ENCODE measurements around the gene PRICKLE2. TPM values are rescaled to one million over a fixed set of nuclear protein-coding genes. Genes with fewer than 3 reads are reported as not detected.
A peak's percentile ranks its signal among the peaks of the same experiment; 100 is the strongest.

PRICKLE2 gene
- total RNA-seq, 1 experiment from 2014 or later = 9.5 TPM

DNA sequence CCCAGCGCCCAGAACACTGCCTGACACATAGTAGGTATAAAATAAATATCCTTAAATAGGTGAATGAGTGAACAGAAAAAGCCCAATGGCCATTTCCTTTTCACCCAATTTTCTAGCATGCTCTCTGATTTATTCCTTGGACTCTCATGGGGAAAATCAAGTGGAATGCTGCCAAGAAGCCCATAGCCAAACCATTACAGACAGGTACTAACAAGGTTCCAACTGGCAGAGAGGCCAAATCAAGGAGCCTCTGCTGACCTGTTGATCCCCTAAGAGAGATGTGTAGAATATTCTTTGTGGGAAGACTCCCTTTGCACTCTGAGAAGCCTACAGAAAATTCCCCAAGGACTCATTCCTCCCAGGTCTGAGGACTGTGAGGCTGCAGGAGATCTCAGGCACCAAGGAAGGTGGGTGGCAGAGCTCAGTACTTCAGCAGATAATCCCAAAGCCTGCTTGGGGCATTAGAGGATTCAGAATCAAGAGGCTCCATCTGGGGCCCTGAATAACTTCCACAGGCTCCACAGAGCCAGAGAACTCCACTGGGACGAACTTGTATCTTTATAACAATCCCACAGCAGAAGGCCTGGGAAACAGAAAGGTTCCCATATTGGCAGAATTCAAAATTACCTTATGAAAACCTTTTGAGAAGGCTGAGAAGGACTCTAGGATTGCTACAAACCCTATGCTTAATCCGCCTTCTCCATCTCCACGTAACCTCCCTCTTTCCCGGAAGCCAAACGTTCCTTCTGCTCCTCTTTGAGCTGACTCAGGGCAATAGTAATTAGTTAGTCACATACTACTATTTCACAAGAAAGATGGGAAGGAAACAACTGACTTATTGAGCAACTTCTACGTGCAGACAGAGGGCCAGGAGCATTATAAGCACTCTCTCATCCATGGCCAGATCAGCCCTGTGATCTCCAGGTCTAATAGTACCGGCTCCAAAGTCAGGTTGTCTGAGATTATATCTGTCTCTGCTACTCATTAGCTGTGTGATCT lies 34.5 kb downstream of the PRICKLE2 start:
- DNase-seq (ENCODE audit: low read depth) = peak; percentile 88

DNA sequence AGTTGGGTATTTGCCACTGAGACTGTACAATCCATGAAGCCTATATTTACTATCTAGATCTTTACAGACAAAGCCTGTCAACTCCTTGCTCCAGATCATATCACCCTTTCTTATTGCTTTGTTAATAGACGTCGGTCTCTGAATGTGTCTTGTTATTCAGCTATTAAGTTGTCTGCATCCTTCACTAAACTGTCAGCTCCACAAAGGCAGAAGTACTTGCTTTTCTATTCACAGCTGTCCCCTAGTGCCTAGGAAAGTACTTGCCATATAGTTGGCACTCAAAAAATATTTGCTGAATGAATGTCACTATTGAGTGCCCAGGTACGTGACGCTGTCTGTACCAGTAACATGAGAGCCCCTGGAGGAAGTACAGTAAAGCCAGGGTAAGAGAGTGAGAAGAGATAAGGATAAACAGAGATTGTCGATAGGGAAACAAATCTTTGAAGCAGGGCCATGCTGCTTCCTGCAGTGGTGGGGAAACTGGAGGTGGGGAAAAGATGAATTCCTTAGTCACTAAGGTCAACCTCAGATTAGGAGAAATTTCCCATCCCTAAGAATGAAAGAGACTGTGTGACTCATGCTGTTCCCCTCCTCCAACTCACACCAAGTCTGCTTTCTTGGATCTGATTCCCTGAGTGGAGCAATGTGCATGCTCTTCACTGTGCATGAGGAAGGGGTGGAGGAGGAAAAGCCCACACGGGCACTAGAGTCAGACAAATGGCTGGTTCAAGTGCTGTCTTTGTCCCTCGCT lies 36.3 kb downstream of the PRICKLE2 start:
- DNase-seq (ENCODE audit: low read depth) = peak; percentile 98

- peak; percentile 97 for DNase-seq (ENCODE audit: low read depth)
Measured at GRCh38 chr3:64187065-64187959, 38.0 kb downstream of the PRICKLE2 start.

DNA sequence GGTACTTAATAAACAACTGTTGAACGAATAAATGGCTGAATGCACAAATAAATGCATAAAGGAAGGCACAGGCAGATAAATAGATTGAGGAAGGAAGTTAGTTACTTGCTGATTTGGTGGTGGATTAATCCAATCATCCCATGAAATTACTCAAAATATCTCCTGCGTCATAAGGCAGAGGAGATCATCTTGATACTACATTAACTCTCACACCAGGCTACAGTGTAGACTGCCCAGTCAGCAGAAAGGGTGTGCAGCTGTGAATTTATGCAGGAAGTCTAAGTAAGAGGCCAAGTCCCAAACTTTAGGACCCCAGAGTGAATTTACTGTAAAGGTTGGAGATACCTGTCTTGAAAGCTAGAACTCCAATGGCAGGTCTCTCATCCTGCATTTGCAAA lies 38.6 kb downstream of the PRICKLE2 start:
- no peak for DNase-seq (ENCODE audit: low read depth)

DNA sequence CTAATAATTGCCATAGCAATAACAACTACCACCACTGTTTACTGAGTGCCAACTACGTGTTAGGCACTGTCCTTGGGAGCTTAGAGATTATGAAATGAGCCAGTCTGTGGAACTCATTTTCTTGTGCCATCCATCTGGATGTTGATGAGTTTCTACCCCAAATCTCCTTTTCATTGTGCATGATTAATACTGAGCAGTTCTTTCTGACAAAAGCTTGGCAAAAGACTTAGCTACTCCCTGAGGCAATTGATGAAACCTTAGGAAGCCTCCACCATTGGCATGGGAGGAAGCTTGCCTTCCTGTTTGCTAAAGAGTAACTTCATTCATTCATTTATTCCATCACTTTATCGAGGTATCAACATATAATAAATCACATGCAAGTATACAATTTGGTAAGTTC lies 39.8 kb downstream of the PRICKLE2 start:
- no peak for DNase-seq (ENCODE audit: low read depth)

- peak; percentile 74 for DNase-seq (ENCODE audit: low read depth)
Measured at GRCh38 chr3:64184621-64185020, 40.6 kb downstream of the PRICKLE2 start.

DNA sequence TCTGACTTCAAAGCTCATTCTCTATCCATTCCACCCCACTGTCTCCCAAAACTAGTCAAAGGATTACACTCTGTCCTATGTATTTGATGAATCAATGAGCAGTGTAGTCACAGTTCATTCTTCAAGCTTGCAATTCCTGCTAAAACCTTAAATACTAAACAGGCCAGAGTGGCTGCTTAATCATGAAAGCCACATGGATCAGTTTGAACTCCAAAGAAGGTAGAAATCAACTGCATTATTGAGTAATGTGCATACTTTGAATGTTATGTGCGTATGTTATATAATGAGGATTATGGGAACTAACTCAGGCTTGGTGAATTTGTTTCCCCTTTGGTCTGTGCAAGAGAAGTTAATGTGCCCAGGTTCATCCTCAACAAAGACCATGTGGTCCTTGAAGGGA lies 45.4 kb downstream of the PRICKLE2 start:
- DNase-seq (ENCODE audit: low read depth) = no peak

DNA sequence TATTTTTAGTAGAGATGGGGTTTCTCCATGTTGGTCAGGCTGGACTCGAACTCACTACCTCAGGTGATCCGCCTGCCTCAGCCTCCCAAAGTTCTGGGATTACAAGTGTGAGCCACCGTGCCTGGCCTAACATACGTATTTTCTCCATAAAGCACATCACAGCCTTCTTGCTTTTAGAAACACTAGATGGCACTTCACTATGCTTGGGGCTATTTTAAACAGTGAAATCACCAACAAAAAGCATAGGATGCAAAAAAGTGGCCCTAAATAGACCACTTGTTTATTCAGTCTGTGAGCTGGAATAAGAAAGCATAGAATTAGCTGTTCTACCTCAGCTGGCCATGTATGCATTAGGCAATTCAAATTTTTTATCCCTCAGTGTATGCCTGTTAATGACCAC lies 46.0 kb downstream of the PRICKLE2 start:
- no peak for DNase-seq (ENCODE audit: low read depth)

GRCh38 chr3:64178419-64178818 lies 46.8 kb downstream of the PRICKLE2 start:
- no peak for DNase-seq (ENCODE audit: low read depth)

- DNase-seq (ENCODE audit: low read depth) = peak; percentile 80
Measured at GRCh38 chr3:64176461-64176996, 48.7 kb downstream of the PRICKLE2 start.

- no peak for DNase-seq (ENCODE audit: low read depth)
Measured at GRCh38 chr3:64174328-64174727, 50.9 kb downstream of the PRICKLE2 start.

DNA sequence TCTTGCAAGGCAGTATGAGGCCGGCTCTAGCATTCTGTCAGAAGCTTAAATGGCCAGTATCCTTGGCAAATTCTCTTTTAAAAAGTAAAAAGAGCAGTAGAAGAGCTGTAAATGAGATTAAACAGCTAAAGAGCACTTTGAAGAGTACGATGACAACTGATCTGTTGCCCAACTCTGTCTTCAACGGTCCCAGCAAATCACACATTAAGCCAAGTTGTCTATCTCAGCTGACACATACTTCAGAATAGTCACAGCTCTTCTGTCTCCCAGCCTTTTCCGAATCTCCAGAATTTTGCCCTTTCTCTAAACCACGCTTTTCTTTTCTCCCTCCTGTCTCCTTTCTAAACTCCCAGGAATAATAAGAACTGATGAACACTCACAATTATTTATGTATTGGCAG lies 51.7 kb downstream of the PRICKLE2 start:
- DNase-seq (ENCODE audit: low read depth) = no peak

- DNase-seq (ENCODE audit: low read depth) = no peak
Measured at GRCh38 chr3:64170270-64170669, 55.0 kb downstream of the PRICKLE2 start.

DNA sequence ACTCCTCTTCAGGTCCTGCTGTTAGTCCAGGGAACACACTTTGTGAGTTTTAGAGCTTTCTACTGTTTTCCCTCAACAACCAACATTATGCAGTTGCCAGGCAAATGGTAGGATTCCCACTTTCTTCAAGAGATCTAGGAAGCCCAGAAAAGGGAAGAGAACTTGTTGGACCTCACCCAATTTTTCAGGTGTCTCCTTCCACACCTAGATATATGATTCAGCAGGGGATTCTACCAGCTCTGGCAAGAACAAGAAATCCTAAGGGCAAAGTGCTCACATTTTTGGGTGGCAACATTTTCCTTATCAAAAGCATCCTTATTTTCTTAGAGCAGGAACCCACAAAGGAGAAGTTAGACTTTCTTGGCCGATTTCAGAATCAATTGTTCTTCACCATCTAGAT lies 57.4 kb downstream of the PRICKLE2 start:
- DNase-seq (ENCODE audit: low read depth) = no peak

DNA sequence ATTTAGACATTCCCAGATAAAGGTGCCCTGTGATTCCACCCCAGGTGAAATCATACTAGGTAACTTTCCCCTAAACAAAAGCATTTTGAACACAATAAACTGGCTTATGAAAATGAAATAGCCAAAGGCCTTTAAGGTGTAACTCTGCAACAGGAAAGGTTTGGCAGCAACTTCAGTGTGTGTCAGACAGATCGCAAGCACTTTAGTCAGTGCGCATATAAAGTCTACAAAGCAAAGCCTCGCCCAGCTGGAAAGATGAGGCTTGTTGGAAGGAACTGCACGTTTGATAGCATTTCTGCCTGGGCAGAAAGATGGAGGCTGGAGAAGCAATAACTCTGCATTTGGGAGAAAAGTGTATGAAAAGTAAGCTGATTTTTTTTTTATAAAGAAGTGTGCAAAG lies 57.9 kb downstream of the PRICKLE2 start:
- no peak for DNase-seq (ENCODE audit: low read depth)

DNA sequence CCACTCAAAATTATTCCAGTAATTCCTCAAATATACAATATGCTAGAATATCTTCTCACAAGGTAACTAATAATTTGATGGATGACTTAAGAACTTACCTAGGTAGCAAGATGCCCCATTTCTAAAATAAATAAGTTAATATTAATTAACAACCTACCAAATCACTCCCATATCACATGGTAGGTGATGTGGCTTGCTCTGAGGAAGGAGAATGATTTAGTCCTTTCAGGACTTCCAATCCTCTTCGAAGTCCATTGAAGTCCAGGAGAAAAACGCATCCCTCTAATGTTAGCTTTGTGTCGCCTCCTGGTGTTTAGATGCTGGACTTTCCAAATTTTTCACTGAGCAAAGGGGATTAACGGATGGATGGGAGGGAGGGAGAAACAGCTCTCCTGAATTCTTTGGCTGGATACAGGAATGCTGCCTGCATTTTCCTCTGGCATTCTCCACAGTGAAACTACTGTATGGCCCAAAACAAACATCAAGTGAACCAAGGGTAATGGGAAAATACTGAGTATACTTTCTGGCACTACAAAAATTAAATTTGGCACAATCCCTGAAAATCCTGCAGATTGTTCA lies 58.6 kb downstream of the PRICKLE2 start:
- DNase-seq (ENCODE audit: low read depth) = peak; percentile 21

GRCh38 chr3:64164349-64164748 lies 60.9 kb downstream of the PRICKLE2 start:
- no peak for DNase-seq (ENCODE audit: low read depth)

DNA sequence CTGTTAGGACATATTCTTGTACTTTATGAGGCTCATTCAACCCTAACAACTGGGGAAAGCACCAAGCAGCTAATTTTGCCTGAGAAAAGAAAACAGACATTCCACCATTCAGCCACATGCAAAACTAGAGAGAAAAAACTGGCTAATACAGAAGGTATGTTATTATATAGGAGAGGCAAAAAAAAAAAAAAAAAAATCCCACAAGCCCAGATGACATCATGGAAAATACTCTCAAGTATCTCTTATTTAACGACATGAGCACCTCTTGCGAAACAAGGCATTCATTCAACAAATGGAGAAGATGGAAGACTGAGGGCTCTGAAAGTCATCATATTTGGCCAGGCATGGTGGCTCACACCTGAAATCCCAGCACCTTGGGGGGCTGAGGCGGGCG lies 61.5 kb downstream of the PRICKLE2 start:
- peak; percentile 80 for DNase-seq (ENCODE audit: low read depth)

DNA sequence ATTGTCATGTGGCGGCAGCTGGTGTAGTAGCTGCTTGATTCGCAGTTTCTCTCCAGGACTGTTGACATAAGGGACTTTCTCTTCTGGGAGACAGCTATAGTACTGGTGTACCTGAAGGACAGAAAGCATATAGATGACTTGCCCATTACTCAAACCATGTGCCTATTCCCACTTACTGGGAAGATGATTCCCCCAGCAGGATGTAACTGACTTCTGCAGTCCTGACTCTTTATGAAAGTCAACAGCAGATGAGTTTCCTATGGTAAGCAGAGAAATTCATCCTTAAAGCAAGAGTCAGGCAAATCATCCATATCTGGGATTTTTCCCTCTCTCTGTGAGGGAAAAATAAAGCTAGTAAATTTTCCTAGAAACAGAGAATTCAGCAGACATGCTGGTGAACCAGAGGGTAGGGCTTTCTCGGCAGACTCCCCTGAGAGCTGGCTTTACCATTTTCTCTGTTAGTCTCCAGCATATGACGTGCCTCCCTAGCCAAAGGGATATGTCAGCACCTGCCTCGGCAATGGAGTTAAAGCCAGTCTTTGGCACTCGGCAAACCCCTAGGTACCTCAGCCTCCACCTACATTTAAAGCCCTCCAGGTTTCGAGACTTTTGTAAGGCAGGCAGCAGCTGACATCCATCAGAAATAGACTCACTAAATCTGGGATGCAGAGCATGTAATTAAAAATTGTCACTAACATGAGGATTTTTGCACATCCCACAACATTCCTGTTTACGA lies 62.1 kb downstream of the PRICKLE2 start:
- no peak for DNase-seq (ENCODE audit: low read depth)

GRCh38 chr3:64161481-64161952 lies 63.7 kb downstream of the PRICKLE2 start:
- peak; percentile 22 for DNase-seq (ENCODE audit: low read depth)
